ENCODE data around the gene DPM2. TPM values are rescaled to one million over a fixed set of nuclear protein-coding genes. Genes with fewer than 3 reads are reported as not detected.

The DPM2 gene
- total and polyA plus RNA-seq, 4 donors: 20.5 to 51.3 (median 50.9) TPM

GRCh38 chr9:127907867-127908659, 29.6 kb downstream of the DPM2 start:
- Histone ChIP-seq H3K27ac (ENCODE audit: low read depth in 1 of 2, low read length in 1 of 2) (peak overlapping the region in 1 of 2 donors; percentile 32), H3K9me3 (ENCODE audit: control insufficient read depth in 4 of 4, insufficient read depth in 3 of 4, low read length in 3 of 4) (no peaks in the 10 kb centered on the region), H3K9ac (ENCODE audit: insufficient read depth in 1 of 2, low read length in 2 of 2) (no peak overlapping the region), H3K4me3 (no peak overlapping the region), H3K4me1 (ENCODE audit: control insufficient read depth in 5 of 5, insufficient read depth in 5 of 5, low read length in 5 of 5) (peaks cover 0 to 42% (median 40%) of the 10 kb centered on the region in 5 donors), H3K36me3 (ENCODE audit: control insufficient read depth in 4 of 4, insufficient read depth in 4 of 4, low read length in 4 of 4) (peaks cover 2 to 31% (median 4%) of the 10 kb centered on the region in 4 donors), H3K27me3 (ENCODE audit: control insufficient read depth in 3 of 3, insufficient read depth in 3 of 3, low read length in 2 of 3) (no peaks in the 10 kb centered on the region)
- 89 to 93% methylated on average over 35 of the region's 35 CpGs for WGBS, 2 donors
- ATAC-seq (ENCODE audit: insufficient read depth, low FRiP score): no peak
- no peak for DNase-seq
- TF ChIP-seq CTCF (IDR thresholded peaks at IDR 0.05; ENCODE audit: control extremely low read depth, extremely low read depth): no peak

- Histone ChIP-seq H3K4me1 (ENCODE audit: control insufficient read depth in 5 of 5, insufficient read depth in 5 of 5, low read length in 5 of 5) (peaks cover 0 to 42% (median 32%) of the 10 kb centered on the region in 5 donors), H3K9me3 (ENCODE audit: control insufficient read depth in 4 of 4, insufficient read depth in 3 of 4, low read length in 3 of 4) (no peaks in the 10 kb centered on the region), H3K9ac (ENCODE audit: insufficient read depth in 1 of 2, low read length in 2 of 2) (no peak overlapping the region), H3K4me3 (no peak overlapping the region), H3K27ac (ENCODE audit: low read depth in 1 of 2, low read length in 1 of 2) (peak overlapping the region in 1 of 2 donors; percentile 95), H3K27me3 (ENCODE audit: control insufficient read depth in 3 of 3, insufficient read depth in 3 of 3, low read length in 2 of 3) (no peaks in the 10 kb centered on the region), H3K36me3 (ENCODE audit: control insufficient read depth in 4 of 4, insufficient read depth in 4 of 4, low read length in 4 of 4) (peaks cover 0 to 19% (median 2%) of the 10 kb centered on the region in 4 donors)
- TF ChIP-seq CTCF (IDR thresholded peaks at IDR 0.05; ENCODE audit: control extremely low read depth, extremely low read depth): no peak
- WGBS, 2 donors: 48 to 72% methylated on average over 12 of the region's 12 CpGs
- DNase-seq (no peak), ATAC-seq (ENCODE audit: insufficient read depth, low FRiP score) (no peak)
Observed at GRCh38 chr9:127905788-127906191, 31.9 kb downstream of the DPM2 start.

GRCh38 chr9:127905004-127905728, 32.5 kb downstream of the DPM2 start:
- no peaks in the 10 kb centered on the region for H3K9me3 ChIP-seq (ENCODE audit: control insufficient read depth in 4 of 4, insufficient read depth in 3 of 4, low read length in 3 of 4)
- H3K27me3 ChIP-seq (ENCODE audit: control insufficient read depth in 3 of 3, insufficient read depth in 3 of 3, low read length in 2 of 3): no peaks in the 10 kb centered on the region
- peaks cover 0 to 42% (median 32%) of the 10 kb centered on the region in 5 donors for H3K4me1 ChIP-seq (ENCODE audit: control insufficient read depth in 5 of 5, insufficient read depth in 5 of 5, low read length in 5 of 5)
- ATAC-seq (ENCODE audit: insufficient read depth, low FRiP score) (no peak), DNase-seq (no peak)
- peak overlapping the region in 1 of 2 donors; percentile 95 for H3K27ac ChIP-seq (ENCODE audit: low read depth in 1 of 2, low read length in 1 of 2)
- H3K4me3 ChIP-seq: no peak overlapping the region
- peak overlapping the region in 1 of 2 donors; percentile 71 for H3K9ac ChIP-seq (ENCODE audit: insufficient read depth in 1 of 2, low read length in 2 of 2)
- 20 to 25% methylated on average over 5 of the region's 5 CpGs for WGBS, 2 donors
- TF ChIP-seq CTCF (IDR thresholded peaks at IDR 0.05; ENCODE audit: control extremely low read depth, extremely low read depth): no peak
- H3K36me3 ChIP-seq (ENCODE audit: control insufficient read depth in 4 of 4, insufficient read depth in 4 of 4, low read length in 4 of 4): peaks cover 0 to 16% (median 2%) of the 10 kb centered on the region in 4 donors
